Stimulated activated CD8-positive, alpha-beta memory T cell treated with anti-CD3 and anti-CD28 coated beads, Interleukin-4, amount 100 ng/mL, for 24 hours (primary cell): Measurements from ENCODE around the gene LRRC31.

ENCODE experiments used
- DNase-seq: peaks from one replicate; pipeline ENCODE4 v3.0.0-alpha.2; 2020; ENCODE audit warnings: low read depth

Gene LRRC31

DNA sequence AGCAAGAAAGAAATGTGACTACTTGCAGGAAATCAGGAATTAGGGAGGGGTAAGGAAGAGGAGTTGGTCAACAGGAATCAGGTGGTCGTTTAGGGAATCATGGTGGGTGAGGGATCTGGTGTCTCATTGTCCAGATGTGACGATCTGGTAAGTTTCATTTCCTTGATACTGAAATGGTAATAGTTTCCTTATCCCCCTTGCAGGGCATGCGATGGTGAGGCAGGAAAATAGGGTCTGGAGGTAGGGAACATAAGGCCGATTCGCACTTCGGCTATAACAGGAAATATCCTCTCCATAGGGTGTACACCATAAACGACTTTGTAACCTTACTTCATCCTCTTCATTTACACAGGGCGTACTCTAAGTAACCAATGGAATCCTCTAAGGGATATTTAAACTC, 56.5 kb downstream of the LRRC31 start:
- no peak for DNase-seq

DNA sequence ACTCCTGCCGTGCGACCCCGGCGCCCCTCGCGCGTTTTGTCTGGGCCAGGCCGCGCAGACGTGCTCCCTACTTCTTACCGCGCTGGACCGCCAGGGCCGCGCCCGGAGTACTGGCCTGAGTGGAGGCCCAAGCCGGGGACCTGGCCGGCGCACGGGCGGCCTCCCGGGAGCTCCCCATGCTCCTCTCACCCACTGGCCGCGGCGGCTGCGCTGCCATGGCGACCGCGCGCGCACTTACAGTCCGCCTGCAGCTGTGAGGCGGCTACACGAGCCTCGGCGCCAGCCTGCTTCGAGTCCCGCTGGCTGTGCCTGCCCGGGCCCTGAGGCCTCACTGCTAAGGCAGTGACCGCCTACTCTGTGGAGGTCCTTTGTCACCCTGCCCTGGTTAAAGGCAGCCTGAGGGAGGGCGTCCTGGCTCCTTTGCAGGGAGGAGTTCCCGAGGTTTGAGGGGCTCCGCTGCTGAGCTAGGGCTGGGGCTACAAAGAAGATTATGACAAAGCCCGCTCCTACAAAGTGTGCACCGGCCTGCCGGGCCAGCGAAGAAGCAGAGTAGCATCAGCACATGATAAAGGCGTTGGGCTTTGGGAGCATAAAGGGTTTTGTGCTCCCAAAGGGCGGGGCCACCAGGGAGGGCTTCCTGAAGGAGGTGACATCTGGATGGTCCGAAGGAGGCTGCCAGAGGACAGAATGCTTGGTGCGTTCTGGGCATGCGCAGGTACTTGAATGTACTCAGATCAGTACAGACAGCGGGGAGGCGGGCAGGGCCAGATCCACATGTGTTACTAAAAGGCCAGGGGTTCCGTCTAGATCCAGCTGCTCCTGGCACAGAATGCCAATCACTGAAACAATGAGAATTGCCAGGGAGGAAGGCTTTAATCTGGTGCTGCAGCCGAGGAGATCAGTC, 57.2 kb downstream of the LRRC31 start, which contains the start of the genes LRRC34 and LRRIQ4:
Gene LRRC34, minus strand, starts transcription at position 573 of the 904 bp plus-strand sequence. Its CDS starts 356 bp downstream, at position 217.
Gene LRRIQ4, plus strand, starts transcription at position 539 of the 904 bp plus-strand sequence. CDS start 9,052 bp downstream, outside the sequence.
- DNase-seq = peak; percentile 64

DNA sequence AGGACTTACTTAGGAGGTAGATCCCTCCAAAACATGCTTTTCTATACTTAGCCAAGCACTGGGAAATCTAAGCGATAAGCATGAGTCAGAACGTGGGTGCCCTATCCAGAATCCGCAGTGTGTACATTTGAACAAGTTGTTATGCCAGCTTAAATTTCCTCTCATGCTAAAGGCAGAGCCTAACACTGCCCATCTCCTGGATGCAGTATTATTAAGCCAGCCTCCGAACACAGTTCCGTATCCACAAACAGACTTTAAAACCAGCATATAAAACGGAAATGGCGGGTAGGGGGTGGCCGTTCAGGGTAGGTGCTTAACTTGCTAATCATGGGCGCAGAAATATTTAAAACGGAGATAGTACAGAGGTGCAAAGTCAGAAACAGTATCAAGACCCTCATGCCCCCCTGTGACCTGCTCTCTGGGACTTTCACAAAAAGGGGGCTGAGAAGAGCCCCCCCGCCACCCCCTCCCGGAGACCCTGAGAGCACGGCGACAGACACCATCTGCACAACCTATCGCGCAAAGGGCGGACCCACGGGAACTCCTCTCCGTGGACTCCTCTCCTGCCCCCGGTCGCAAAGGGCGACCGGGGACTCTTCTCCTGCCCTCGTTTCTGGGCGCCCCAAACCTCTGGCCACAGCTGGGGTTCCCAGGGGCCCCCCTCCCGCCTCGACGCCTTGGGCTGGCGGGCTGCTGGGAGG, 58.0 kb downstream of the LRRC31 start:
- DNase-seq = no peak

- DNase-seq = no peak
These were observed 60.4 kb downstream of the LRRC31 start for GRCh38 chr3:169809230-169809795.

DNA sequence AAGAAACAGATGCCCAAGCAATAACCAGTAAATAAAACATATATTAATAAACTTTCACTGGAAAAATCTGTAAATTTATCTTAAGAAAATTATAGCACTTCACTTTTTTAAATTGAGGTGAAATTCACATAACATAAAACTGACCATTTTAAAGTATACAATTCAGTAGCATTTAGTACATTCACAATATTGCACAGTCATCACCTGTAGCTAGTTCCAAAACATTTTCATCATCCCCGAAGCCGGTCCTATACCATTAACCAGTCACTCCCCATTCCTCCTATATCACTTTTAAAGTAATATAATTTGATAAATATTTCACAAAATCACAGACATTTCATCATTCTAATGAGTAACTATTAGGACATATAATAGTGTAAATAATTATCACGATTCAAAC, 65.1 kb downstream of the LRRC31 start:
- no peak for DNase-seq

GRCh38 chr3:169792359-169792758, 77.4 kb downstream of the LRRC31 start:
- no peak for DNase-seq

- no peak for DNase-seq
These were observed 78.9 kb downstream of the LRRC31 start for GRCh38 chr3:169790687-169791429.

- DNase-seq = no peak
These were observed 79.5 kb downstream of the LRRC31 start for GRCh38 chr3:169790219-169790618.
